Mammary epithelial cell (primary cell): ENCODE measurements around the gene CRYBG3.

Source experiments
- EZH2 ChIP-seq: IDR thresholded peaks from 2 replicates; pipeline ENCODE4 v1.6.1; 2012; ENCODE audit warnings: low read length, inconsistent platforms, borderline replicate concordance
- TF ChIP-seq, protein P1 (sequence below), 2 donors: IDR thresholded peaks in 1 of 2; conservative IDR thresholded peaks in 1 of 2; 2 replicates each; pipeline ENCODE4 v1.5.1; 2011 to 2012; ENCODE audit warnings: inconsistent platforms in 2 of 2, low read length in 2 of 2, mild to moderate bottlenecking in 2 of 2, control low read depth in 1 of 2, low read depth in 1 of 2; ENCODE audit not compliant: insufficient read depth in 1 of 2; ENCODE audit errors: extremely low read depth in 1 of 2

DNA sequence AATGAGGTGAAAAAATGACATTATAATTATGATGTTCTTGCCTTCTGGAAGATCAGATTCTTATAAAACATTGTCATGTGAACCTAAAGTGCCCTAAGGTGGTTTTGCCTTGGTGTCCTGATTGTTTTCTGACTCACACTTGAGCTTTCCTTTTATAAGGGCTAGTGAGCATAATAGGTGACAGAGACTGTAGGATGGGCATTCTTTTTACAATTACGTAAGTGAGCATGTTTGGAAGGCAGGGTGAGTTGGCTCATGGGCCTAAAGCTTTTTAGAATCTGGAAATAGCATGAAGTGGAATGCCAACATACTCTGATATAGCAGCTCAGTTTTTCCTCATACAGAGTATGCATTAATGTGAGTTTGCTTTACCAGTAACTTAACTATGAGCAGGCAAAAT, 41.2 kb downstream of the CRYBG3 start:
- TF ChIP-seq, protein P1, sequence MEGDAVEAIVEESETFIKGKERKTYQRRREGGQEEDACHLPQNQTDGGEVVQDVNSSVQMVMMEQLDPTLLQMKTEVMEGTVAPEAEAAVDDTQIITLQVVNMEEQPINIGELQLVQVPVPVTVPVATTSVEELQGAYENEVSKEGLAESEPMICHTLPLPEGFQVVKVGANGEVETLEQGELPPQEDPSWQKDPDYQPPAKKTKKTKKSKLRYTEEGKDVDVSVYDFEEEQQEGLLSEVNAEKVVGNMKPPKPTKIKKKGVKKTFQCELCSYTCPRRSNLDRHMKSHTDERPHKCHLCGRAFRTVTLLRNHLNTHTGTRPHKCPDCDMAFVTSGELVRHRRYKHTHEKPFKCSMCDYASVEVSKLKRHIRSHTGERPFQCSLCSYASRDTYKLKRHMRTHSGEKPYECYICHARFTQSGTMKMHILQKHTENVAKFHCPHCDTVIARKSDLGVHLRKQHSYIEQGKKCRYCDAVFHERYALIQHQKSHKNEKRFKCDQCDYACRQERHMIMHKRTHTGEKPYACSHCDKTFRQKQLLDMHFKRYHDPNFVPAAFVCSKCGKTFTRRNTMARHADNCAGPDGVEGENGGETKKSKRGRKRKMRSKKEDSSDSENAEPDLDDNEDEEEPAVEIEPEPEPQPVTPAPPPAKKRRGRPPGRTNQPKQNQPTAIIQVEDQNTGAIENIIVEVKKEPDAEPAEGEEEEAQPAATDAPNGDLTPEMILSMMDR (conservative IDR thresholded peaks at IDR 0.05 in 1 of 2, IDR thresholded peaks at IDR 0.05 in 1 of 2; ENCODE audit: extremely low read depth in 1 of 2, insufficient read depth in 1 of 2, low read depth in 1 of 2, low read length in 2 of 2): no peak
- no peak for TF ChIP-seq EZH2
